HEK293T (cell line): ENCODE data around the gene NAALADL2.

Source experiments
- CTCF ChIA-PET: fragments of 350-600 bp; formaldehyde crosslinking; extraction: SDS; loops from one replicate; lab custom pipeline; 2021; ENCODE audit warnings: antibody characterized with exemption, inconsistent platforms; lab: Yijun Ruan, JAX
- POLR2A ChIA-PET: fragments of 350-600 bp; formaldehyde crosslinking; extraction: SDS; loops from one replicate; lab custom pipeline; 2020; ENCODE audit warnings: antibody characterized with exemption, inconsistent platforms; lab: Yijun Ruan, JAX
- DNase-seq: peaks from one replicate; pipeline ENCODE4 v3.0.0; 2012; ENCODE audit warnings: mixed read lengths; ENCODE audit errors: extremely low spot score
- ARNT ChIP-seq: fragments of 450-650 bp; IDR thresholded peaks from 2 replicates; pipeline ENCODE4 v1.6.1; 2017; ENCODE audit warnings: mild to moderate bottlenecking
- BHLHE40 ChIP-seq: fragments of 450-650 bp; IDR thresholded peaks from 2 replicates; pipeline ENCODE4 v1.6.1; 2016; ENCODE audit warnings: mild to moderate bottlenecking, moderate library complexity, borderline replicate concordance
- CTBP1 ChIP-seq: fragments of 450-650 bp; IDR thresholded peaks from 2 replicates; pipeline ENCODE4 v1.6.1; 2016; ENCODE audit warnings: borderline replicate concordance
- ELF4 ChIP-seq: fragments of 450-650 bp; IDR thresholded peaks from 2 replicates; pipeline ENCODE4 v1.6.1; 2017; ENCODE audit warnings: antibody characterized with exemption
- FOXA1 ChIP-seq: fragments of 450-650 bp; IDR thresholded peaks from 2 replicates; pipeline ENCODE4 v1.6.1; 2016; ENCODE audit warnings: mild to moderate bottlenecking
- FOXK2 ChIP-seq: fragments of 450-650 bp; IDR thresholded peaks from 2 replicates; pipeline ENCODE4 v1.6.1; 2016; ENCODE audit warnings: mild to moderate bottlenecking
- FOXM1 ChIP-seq: fragments of 450-650 bp; IDR thresholded peaks from 2 replicates; pipeline ENCODE4 v1.6.1; 2017; ENCODE audit warnings: mild to moderate bottlenecking, borderline replicate concordance
- HDGF ChIP-seq: fragments of 450-650 bp; IDR thresholded peaks from 2 replicates; pipeline ENCODE4 v1.6.1; 2017; ENCODE audit warnings: antibody characterized with exemption, borderline replicate concordance
- L3MBTL2 ChIP-seq: fragments of 450-650 bp; conservative IDR thresholded peaks from 2 replicates; pipeline ENCODE4 v1.6.1; 2016; ENCODE audit warnings: mild to moderate bottlenecking
- LEF1 ChIP-seq: fragments of 450-650 bp; IDR thresholded peaks from 2 replicates; pipeline ENCODE4 v1.6.1; 2017; ENCODE audit warnings: mild to moderate bottlenecking, borderline replicate concordance
- NFRKB ChIP-seq: fragments of 450-650 bp; IDR thresholded peaks from 2 replicates; pipeline ENCODE4 v1.6.1; 2016; ENCODE audit warnings: mild to moderate bottlenecking, moderate library complexity
- PKNOX1 ChIP-seq: fragments of 450-650 bp; IDR thresholded peaks from 2 replicates; pipeline ENCODE4 v1.6.1; 2016
- SP1 ChIP-seq: fragments of 450-650 bp; IDR thresholded peaks from 2 replicates; pipeline ENCODE4 v1.6.1; 2017
- SUZ12 ChIP-seq: fragments of 450-650 bp; IDR thresholded peaks from 2 replicates; pipeline ENCODE4 v1.6.1; 2016; ENCODE audit warnings: mild to moderate bottlenecking
- TARDBP ChIP-seq: fragments of 450-650 bp; IDR thresholded peaks from 2 replicates; pipeline ENCODE4 v1.6.1; 2016
- ZNF384 ChIP-seq: fragments of 450-650 bp; IDR thresholded peaks from 2 replicates; pipeline ENCODE4 v1.6.1; 2016

The NAALADL2 gene

GRCh38 chr3:174955513-174956016, 96.4 kb downstream of the NAALADL2 start:
- TF ChIP-seq LEF1 = no peak
- no peak for TF ChIP-seq ARNT
- TF ChIP-seq CTBP1 = no peak
- TF ChIP-seq SP1 = no peak
- no peak for TF ChIP-seq ELF4
- TF ChIP-seq HDGF = no peak
- TF ChIP-seq FOXK2 = no peak
- TF ChIP-seq PKNOX1 = no peak
- no peak for TF ChIP-seq SUZ12
- no peak for TF ChIP-seq BHLHE40
- TF ChIP-seq NFRKB = no peak
- no peak for TF ChIP-seq L3MBTL2
- TF ChIP-seq FOXA1 = no peak
- no peak for TF ChIP-seq FOXM1
- no peak for TF ChIP-seq ZNF384
- no peak for TF ChIP-seq TARDBP
- CTCF ChIA-PET = no interaction called here
- DNase-seq = no peak
- POLR2A ChIA-PET = no interaction called here

GRCh38 chr3:174957081-174957480, 97.9 kb downstream of the NAALADL2 start:
- TF ChIP-seq LEF1 (no peak), BHLHE40 (no peak), SUZ12 (no peak), CTBP1 (no peak), NFRKB (no peak), ARNT (no peak), SP1 (no peak), FOXK2 (no peak), ELF4 (no peak), L3MBTL2 (no peak), HDGF (no peak), FOXA1 (no peak), PKNOX1 (no peak)
- CTCF ChIA-PET = no interaction called here
- POLR2A ChIA-PET = no interaction called here
- no peak for DNase-seq

- POLR2A ChIA-PET = no interaction called here
- CTCF ChIA-PET = interaction anchor here (0.6 kb wide), 1 partner anchor 122 kb away, joined by 5 read pairs; no protein-coding TSS in a partner anchor
- TF ChIP-seq L3MBTL2 (no peak), ELF4 (no peak), ZNF384 (no peak), SP1 (no peak), NFRKB (no peak), PKNOX1 (no peak), BHLHE40 (no peak), LEF1 (no peak)
- DNase-seq = no peak
These were observed 98.4 kb downstream of the NAALADL2 start for GRCh38 chr3:174957551-174958001.

- TF ChIP-seq CTBP1 = no peak
- TF ChIP-seq TARDBP = no peak
- no peak for TF ChIP-seq LEF1
- TF ChIP-seq NFRKB = no peak
- TF ChIP-seq FOXM1 = no peak
- TF ChIP-seq FOXA1 = no peak
- TF ChIP-seq ELF4 = no peak
- TF ChIP-seq SP1 = no peak
- TF ChIP-seq PKNOX1 = no peak
- no peak for TF ChIP-seq L3MBTL2
- TF ChIP-seq HDGF = no peak
- no peak for TF ChIP-seq SUZ12
- TF ChIP-seq ZNF384 = no peak
- TF ChIP-seq FOXK2 = no peak
- no peak for TF ChIP-seq BHLHE40
- TF ChIP-seq ARNT = no peak
- ChIA-PET POLR2A (no interaction called here), CTCF (no interaction called here)
- no peak for DNase-seq
These were observed 99.7 kb downstream of the NAALADL2 start for GRCh38 chr3:174958671-174959328.

GRCh38 chr3:174959556-174960065, 100.5 kb downstream of the NAALADL2 start:
- ChIA-PET POLR2A (no interaction called here), CTCF (no interaction called here)
- TF ChIP-seq LEF1 (no peak), L3MBTL2 (no peak)
- no peak for DNase-seq
